Smooth muscle cell of the brain vasculature (primary cell): Measurements from ENCODE around the gene TBC1D30.
A peak's percentile ranks its signal among the peaks of the same experiment; 100 is the strongest.
"Not testable (repeated sequence)": the region's sequence is repeated elsewhere in the genome, so short reads cannot be mapped to it uniquely, and the experiment has no call there.

Experiments
- DNase-seq: peaks from one replicate; pipeline ENCODE4 v3.0.0-alpha.2; 2012; ENCODE audit warnings: low read depth, low spot score

The TBC1D30 gene

DNA sequence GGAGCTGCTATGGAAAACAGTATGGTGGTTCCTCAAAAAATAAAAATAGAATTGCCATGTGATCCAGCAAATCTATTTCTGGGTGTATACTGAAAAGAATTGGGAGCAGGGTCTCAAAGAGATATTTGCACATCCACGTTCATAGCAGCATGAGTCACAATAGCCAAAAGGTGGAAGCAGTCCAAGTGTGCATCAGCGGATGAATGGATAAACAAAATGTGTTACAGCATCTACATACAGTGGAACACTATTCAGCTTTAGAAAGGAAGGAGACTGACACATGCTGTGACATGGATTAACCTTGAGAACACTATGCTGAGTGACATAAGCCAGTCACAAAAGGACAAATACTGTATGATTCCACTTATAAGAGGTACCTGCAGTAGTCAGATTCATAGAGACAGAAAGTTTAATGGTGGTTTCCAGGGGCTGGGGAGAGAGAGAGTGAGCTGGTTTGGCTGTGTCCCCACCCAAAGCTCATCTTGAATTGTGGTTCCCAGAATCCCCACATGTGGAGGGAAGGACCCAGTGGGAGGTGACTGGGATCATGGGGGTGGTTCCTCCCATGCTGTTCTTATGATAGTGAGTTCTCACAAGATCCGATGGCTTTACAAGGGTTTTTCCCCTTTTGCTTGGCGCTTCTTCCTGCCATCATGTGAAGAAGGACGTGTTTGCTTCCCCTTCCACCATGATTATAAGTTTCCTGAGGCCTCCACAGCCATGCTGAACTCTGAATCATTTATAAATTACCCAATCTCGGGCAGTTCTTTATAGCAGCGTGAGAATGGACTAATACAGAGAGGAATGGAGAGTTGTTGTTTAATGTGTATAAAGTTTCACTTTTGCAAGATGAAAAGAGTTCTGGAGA is 17.6 kb upstream of the TBC1D30 start:
- DNase-seq, result no peak

DNA sequence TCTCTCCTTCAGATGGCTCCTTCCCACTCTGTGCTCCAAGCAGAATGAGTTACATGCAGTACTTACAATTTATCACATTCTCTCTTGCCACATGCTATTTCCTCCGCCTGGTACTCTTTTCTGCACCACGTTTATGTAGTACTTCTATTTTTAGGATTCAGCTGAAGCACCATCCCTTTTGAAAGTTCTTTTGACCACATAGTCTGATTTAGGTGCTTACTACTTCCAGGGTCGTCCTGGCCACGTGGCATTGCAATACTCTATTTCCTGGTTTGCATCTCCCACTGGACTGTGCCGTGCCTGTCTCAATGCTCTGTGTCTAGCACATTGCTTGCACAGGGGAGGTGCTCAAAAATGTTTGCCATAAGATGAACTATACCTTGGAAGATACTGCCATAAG is 16.3 kb upstream of the TBC1D30 start:
- DNase-seq, result no peak

DNA sequence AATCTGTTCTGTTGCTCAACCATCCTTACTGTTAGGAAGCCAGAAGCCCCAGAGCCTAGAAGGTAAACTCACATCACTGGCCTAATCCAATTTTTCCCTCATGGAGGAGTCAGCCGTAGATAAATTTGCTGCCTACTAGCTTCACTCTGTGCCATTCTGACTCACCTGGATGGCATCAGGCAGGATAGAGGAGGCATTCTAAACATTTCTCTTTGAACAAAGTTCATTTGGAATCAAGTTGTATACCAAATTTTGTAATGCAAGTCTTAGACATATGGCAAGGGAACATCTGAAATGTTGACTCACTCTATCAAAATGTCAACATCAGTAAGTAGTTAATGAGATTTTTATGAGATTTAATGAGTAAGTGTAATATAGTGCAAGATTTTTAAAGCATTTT is 13.6 kb upstream of the TBC1D30 start:
- no peak for DNase-seq

DNA sequence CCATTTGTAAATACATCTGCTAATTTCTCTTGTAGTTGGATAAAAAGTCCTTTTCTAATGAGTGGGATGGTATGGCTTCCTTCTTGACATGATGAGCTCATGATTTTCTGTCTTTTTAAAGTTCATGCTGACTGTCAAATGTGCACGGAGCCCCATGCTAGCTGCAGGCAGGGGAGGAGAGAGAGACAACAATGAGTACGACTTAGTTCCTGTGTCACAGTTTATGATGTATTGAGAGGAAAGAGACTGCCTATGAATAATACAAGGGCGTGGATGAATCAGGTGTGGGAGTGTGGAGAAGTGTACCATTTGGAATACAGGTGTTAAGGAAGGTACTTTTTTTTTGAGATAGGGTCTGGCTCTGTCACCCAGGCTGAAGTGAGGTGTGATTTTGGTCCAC is 10.7 kb upstream of the TBC1D30 start:
- DNase-seq, result no peak

DNA sequence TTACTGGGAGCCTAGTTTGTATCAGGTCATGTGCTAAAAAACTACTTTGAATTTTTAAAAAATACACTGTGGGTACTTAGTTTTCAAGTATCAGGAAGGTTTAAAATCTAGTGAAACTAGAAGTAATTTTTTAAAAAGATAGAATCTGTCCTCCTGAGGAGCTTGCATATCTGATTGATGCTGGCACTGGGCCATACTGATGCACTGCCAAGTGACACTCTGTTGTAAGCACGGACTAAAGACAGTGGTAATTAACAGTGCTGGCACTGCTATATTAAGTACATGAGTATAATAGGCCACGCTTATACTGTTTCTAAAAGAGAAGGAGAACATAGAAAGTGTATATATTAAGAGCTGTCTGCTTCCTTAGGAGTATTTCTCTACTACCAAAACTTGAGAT is 10.0 kb upstream of the TBC1D30 start:
- no peak for DNase-seq

DNA sequence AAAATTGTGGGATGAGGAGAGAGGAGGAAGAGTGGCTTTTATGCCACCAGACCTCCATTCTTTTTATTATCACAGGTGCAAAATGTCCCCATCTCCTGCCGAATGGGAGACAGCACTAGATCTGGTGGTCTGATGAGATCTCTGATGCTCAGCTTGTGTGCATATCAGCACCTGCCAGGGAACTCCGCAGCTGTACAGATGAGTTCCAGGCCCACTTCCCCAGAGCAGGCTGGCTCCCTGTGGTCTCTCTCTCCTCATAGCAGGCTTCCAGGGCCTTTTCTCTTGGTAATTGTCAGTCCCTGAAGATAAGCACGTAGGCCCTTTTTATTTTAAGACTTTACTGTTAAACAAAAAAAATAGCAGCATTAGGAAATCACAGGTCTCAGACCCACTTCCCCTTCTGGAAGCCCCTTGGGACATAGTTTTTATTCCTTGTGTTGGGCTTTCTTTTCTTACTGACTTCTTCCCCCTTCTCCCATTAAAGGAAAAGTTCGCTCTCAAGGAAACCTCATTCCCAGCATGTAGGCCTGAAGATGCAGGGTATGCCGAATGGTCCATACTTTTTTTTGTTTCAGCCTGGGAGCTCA is 4.5 kb upstream of the TBC1D30 start:
- DNase-seq, result no peak

DNA sequence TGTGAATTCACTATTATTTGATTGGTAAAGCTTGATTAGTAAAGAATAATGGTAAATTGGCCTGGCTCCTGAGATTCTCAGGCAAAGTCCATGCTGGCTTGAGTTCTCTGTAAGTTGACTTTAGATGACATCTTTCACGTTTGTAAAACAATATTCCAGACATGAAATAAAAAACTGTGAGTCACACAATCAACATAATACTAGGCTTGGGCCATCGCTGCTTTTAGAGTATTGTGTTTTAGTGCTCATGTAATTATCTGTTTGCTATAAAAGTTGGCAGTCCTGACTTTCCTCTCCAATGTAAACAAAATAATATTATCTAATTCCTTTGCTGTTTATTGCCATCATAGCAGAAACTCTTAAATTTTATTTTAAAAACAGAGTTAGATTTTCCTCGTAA is 3.9 kb upstream of the TBC1D30 start:
- no peak for DNase-seq

DNA sequence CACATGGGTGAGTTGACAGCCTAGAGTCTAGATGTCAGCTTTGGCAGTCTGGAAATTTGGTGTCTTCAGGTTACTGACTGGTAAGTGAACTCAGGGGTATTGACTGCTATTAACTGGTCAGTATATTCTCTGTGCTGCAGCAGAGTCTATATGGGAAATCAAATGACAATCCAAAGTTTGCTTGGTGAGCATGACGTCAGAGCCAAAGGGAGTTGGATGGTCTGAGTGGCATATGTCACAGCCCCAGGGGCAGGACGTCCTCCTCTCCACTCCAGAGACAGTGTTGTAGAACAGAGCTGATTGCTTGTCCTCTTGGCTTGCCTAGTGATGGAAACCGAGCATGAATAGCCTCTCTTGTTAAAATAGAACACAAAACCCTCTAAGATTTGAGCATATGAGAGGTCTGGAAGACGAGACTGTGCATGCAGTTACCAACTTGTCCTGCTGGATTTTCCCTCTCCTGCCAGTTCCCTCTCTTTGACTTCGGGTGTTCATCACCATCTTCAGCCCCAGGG is 3.3 kb upstream of the TBC1D30 start:
- DNase-seq, result no peak

DNA sequence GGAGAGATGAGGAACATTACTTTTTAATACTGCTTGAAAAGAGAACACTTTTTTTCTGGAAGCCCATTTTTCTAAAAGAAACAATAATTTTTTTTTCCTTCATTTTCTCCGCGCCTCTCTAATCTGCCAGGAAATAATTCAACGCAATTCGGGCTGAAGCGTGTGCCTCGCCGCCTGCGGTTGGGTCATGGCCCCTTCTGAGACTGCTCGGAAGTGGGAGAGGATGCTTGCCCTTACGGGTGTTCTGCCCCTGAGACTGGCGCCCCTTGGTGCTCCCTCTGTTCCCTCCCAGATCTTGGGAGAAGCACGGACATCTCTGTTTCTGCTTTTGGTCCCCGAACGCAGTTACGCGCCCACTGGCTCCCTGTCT is 332 bp upstream of the TBC1D30 start:
- DNase-seq, result no peak

DNA sequence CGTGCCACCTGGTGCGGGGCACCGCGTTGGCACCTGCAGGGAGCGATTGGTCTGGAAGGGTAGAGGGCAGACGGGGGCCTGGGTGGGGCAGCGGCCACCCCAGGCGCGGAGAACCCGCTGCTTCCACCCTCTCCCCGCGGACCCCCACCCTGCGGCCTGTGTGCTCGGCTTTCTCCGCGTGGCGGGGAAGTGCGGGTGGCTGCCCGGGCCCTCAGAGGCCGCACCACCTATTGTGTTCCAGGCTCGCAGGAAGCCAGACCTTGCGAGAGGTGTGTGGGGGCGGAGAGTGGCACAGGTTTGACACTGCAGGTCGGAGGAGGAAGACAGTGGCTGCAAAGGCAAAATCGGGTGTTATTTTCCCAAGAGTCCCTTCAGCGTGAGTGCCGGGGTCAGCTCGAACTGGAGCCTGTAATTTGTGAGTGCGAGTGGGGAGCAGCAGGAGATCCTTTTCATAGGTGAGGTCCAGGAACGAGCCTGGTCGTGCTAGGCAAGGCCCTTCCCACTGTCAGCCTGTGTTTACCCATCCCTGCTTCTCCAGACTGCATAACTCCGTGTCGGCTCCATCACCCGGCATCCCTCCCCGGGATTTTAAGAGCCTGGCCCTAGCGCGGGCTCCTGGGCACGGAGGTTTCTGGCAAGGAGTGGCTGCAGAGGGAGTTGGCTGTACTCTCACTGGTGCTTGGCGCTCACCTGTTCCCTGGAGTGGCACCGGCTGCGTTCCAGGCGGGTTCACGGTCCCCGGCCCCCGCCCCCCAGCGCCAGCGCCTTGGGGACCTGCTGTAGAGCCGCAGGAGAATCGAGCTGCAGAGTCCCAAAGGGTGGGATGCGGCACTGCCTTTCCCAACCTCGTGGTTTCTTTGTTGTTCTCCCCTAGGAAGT is 935 bp downstream of the TBC1D30 start:
- no peak for DNase-seq

DNA sequence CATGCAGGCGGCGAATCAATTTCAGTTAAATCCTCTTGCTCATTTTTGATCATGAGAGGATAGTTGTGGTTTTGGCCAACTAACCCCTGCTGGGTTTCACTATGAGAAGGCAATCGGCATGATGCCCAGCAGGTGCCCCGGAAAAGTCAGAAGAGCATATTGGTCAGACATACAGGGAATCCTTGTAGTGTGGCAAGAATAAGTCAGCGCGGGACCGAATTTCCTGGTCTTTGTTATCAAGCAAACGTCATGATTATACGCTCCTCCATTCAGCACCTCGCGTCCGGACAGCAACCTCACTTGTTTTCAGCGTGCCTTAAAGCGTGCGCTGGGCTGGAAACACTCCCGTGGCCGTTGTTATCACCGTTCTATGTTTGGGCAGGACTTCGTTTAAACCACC is 1.8 kb downstream of the TBC1D30 start:
- peak; percentile 12 for DNase-seq

DNA sequence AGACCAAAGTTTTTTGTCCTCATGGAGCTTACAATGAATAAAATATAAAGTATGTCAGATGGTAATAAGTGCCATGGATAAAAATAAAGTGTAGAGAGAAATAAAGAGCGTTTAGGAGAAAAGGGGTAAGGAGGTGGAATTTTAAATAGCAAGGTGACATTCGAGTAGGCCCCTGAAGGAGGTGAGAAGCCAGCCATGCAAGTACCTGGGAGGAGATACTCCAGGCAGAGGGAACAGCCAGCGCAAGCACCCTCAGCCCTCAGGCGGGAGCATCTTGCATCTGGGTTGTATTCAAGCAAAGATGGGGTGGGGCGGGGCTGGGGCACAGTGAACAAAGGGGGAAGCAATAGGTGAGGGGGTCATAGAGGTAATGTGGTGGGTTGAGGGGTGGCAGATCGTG is 4.3 kb downstream of the TBC1D30 start:
- DNase-seq, result no peak

DNA sequence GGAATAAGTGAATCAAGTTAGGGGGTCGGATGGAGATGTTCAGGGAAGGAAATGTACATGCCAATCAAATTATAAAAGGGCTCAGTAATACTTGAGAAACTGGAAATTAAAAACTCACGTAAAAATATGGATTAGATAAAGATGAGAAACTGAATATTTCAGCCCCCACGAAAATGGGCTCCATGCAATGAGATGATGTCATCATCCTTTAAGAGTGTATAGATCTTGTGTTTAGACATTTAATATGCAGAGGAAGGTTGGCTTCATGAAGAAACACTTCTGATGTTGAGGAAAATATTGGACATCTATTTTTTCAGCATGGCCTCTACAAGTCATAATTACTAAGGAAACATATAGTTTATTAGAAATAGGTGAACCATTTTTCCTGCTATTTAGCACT is 9.5 kb downstream of the TBC1D30 start:
- no peak for DNase-seq

DNA sequence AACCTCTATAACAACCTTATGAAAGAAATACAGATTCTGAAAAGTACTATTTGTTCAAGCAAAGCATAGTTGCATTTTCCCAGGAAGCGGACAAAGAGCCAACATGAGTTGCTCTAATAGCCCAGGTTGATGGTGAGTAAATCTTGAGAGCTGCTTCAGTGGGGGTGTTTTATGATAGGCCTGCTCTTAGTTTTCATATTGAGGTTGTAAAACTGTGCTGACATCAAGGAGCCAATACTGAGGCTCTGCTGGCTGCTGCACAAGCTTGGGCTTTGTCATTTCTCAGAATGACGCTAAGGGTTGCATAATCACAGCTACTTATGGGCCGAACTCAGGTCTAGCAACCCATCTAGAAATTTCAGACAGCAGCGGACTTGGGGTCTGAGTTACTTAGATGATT is 11.5 kb downstream of the TBC1D30 start:
- DNase-seq, result no peak

DNA sequence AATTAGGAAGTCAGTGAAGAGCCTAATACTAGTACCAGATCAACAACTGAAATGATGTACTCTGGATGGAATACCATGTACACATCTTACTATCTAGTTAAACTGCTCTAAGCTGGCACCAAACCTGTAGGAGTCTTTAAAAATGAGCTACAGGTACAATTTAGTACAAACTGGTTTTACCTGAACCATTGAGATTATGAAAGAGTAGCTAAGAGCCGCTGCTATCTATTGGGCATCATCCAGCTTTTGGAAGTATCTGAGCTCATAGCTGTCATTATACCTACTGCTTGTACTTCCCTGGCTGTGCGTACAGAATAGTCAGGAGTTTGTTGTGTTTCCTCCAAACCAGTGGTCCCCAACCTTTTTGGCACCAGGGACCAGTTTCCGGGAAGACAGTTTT is 12.4 kb downstream of the TBC1D30 start:
- no peak for DNase-seq

DNA sequence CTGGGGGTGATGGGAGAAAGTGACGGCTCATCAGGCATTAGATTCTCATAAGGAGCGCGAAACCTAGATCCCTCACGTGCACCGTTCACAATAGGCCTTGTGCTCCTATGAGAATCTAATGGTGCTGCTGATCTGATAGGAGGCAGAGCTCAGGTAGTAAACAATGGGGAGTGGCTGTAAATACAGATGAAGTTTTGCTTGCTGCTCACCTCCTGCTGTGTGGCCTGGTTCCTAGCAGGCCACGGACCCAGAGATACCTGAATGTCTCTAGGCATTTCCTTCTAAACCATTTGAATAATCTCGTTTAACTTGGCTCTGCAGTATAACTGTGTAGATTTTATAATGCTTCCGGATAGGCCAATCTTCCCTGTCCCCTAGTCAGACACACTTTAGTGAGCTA is 13.0 kb downstream of the TBC1D30 start:
- no peak for DNase-seq

DNA sequence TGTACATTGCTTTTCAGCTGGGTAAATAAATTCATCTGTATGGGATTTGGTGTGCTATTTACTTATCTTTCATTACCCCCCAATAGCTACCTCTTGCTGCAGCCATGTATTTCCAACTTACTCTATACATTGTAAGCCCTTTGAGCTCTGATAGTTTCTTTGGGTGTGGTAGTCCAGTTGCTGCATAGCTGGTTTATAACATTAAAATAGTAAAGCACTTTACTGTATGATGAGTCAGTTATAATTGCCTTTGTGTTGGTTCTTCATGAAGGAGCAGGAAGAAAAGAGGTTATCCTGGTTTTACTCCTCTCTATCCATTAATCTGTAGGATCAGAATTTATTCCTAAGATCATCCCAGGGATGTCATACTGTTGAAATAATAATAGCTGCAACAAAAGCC is 15.7 kb downstream of the TBC1D30 start:
- no peak for DNase-seq

DNA sequence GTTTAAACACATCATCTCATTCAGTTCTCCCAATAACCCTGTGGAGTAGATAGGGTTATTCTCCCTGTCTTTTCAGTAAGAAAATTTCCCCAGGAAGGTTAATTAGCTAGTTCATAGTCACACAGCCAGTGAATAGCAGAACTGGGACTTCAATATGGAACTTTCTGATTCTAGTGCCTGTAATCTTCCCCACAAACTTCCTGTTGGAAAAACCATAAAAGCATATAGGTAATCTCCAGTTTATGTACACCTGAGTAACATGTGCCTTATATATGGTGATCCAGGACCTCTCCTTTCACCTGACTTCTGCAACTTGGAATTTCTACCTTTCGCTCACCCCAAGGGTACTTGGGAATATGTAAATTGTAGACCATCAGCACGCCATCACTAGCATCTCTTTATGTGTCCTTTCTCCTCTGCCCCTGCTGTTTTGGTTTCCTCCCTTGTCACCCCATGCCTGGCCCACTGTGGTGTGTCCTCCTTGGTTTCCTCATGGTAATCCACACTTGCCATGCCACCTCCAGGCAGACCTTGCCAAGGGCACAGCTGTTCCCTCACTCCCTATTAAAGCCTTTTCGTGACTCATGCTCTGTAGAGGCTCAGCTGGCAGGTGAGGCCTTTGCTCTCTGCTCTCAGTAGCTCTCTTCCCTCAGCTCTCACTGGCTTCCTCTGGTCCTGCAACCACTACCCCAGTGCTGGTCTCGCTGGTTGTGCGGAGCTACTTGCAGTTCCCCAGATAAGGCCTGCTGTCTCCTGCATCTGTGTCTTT is 16.7 kb downstream of the TBC1D30 start:
- DNase-seq, result no peak

DNA sequence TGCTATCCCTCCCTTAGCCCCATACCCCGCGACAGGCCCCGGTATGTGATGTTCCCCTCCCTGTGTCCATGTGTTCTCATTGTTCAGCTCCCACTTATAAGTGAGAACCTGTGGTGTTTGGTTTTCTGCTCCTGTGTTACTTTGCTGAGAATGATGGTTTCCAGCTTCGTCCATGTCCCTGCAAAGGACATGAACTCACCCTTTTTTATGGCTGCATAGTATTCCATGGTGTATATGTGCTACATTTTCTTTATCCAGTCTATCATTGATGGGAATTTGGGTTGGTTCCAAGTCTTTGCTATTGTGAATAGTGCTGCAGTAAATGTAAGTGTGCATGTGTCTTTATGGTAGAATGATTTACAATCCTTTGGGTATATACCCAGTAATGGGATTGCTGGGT is 24.0 kb downstream of the TBC1D30 start:
- DNase-seq, result not testable (repeated sequence)

DNA sequence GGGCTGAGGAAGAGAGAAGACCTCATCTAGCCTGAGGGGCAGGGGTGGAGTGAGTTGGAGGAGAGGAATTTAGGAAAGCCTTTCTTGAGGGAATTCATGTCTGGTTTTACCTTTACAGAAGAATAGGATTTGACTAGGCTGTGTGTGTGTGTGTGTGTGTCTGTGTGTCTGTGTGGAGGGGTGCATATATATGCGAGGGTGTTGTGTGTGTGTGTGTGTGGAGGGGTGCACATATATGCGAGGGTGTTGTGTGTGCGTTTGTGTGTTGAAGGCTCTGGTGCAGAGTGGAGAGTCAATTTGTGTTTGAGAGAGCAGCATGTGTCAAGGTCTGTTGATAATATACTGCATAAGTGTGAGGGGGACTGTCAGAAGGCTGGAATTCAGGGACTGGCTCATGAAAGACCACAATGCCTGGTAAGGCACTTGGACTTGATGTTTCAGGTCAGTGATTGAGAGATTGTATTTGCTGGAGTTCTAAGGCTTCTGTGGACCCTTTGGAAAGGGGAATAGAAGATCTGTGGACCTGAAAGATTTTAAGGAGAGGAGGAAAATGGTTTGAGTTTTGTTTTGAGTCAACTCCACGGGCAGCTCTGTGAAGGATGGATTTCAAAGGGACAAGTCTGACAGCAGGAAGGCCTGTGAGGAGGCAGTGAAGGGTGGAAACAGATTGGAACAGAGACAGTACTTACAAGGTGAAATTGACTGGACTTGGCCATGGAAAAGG is 34.6 kb downstream of the TBC1D30 start:
- no peak for DNase-seq

DNA sequence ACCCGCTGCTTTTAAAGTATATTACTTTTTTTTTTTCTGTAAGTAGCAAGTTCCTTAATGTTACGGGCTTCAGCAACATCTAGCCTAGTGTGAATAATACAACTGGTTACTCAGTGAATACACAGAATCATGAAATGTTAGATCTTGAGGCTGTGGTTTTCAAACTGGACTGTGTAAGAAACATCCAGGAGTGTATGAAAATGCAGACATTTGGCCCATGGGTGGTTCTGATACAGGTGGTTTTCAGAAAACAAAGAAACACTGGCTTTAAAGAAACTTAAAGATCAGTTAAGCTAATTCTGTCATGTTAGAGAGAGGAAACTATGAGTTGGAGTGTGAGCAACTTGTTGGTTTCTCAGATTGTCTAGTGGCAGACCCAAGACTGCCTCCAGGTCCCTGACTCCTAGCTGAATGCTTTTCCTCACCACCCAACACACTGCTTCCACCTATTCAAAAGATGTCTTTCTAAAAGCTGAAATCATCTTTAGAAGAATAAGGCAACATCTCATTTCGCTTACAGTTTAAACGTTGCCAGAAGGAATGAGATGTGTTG is 36.1 kb downstream of the TBC1D30 start:
- DNase-seq, result no peak
